Mucosa of descending colon (tissue), 3 donors: ENCODE results near the gene OR1C1. TPM values are rescaled to one million over a fixed set of nuclear protein-coding genes. Genes with fewer than 3 reads are reported as not detected.
"Not testable (repeated sequence)": the region's sequence is repeated elsewhere in the genome, so short reads cannot be mapped to it uniquely, and the experiment has no call there.

Experiments
- ATAC-seq: fragments of 200-7000 bp; cut with Tn5 transposase; one replicate; pipeline ENCODE4 v1.9.1; 2020; ENCODE audit warnings: mild to moderate bottlenecking, moderate library complexity
- DNase-seq, 3 donors: peaks; one replicate each; pipeline ENCODE4 v3.0.0-alpha.2; 2020
- H3K36me3 ChIP-seq: fragments of 200-600 bp; one replicate; pipeline ENCODE4 v1.8.0; 2021; ENCODE audit warnings: low read depth, mild to moderate bottlenecking
- H3K4me1 ChIP-seq: fragments of 200-600 bp; one replicate; pipeline ENCODE4 v1.8.0; 2021; ENCODE audit warnings: low read depth, mild to moderate bottlenecking
- H3K4me3 ChIP-seq: fragments of 200-600 bp; one replicate; pipeline ENCODE4 v1.8.0; 2021; ENCODE audit warnings: mild to moderate bottlenecking
- H3K9me3 ChIP-seq: fragments of 200-600 bp; one replicate; pipeline ENCODE4 v1.8.0; 2021; ENCODE audit warnings: mild to moderate bottlenecking
- CTCF ChIP-seq: fragments of 200-600 bp; IDR thresholded peaks from one replicate; pipeline ENCODE4 v1.8.0; 2022; ENCODE audit warnings: antibody characterized with exemption, mild to moderate bottlenecking
- intact Hi-C, 2 donors: fragments of 100-400 bp; cut with DNase I in 1 of 2; cut with micrococcal nuclease in 1 of 2; formaldehyde crosslinking; loops; one replicate each; pipeline versions ENCODE4 v1.11.0 to v1.11.1; 2022; cut with DNase I, micrococcal nuclease
- total RNA-seq, 3 donors: library from RNA; stranded (reverse); fragmentation: NEBNext Ultra II Directional in 2 of 3; extraction: Animal tissue kit (Norgen Biotek cat#: 25700) in 2 of 3; gene quantifications; one replicate each; pipeline versions ENCODE4 v1.2.1 to v1.2.4, GENCODE V29; 2021 to 2023
- donor health status: DM: no; HTN: no; CAD: no; lungs with moderate emphysema.
- donor health status: DM: no; HTN: no; CAD: no.
- donor health status: DM: no; HTN: yes; CAD: no.

Gene OR1C1
- total RNA-seq, 3 donors from 2014 or later = not detected

GRCh38 chr1:247721222-247721621, 39.1 kb downstream of the OR1C1 start:
- no peak overlapping the region for H3K4me3 ChIP-seq
- TF ChIP-seq CTCF = no peak
- no peaks in the 10 kb centered on the region for H3K36me3 ChIP-seq
- DNase-seq = no peak
- no peaks in the 10 kb centered on the region for H3K4me1 ChIP-seq
- no peak for ATAC-seq
- peaks cover 5% of the 10 kb centered on the region for H3K9me3 ChIP-seq
- intact Hi-C loops = no loop called here

GRCh38 chr1:247716546-247716945, 43.8 kb downstream of the OR1C1 start, which contains the start of gene OR6F1:
Gene OR6F1, minus strand, starts transcription at chr1:247716646. Its CDS starts 3,891 bp downstream, at chr1:247712755.
- ATAC-seq = no peak
- no peak for TF ChIP-seq CTCF
- no peaks in the 10 kb centered on the region for H3K36me3 ChIP-seq
- H3K4me3 ChIP-seq = no peak within 1 kb of the TSS
- intact Hi-C loops = no loop called here
- H3K9me3 ChIP-seq = peaks cover 5% of the 10 kb centered on the region
- DNase-seq = no peak
- no peaks in the 10 kb centered on the region for H3K4me1 ChIP-seq

- intact Hi-C loops = no loop called here
- H3K36me3 ChIP-seq = no peaks in the 10 kb centered on the region
- no peak for ATAC-seq
- H3K9me3 ChIP-seq = no peaks in the 10 kb centered on the region
- no peak for DNase-seq
- no peak for TF ChIP-seq CTCF
- H3K4me1 ChIP-seq = no peaks in the 10 kb centered on the region
- H3K4me3 ChIP-seq = no peak overlapping the region
Measured at GRCh38 chr1:247713753-247714152, 46.6 kb downstream of the OR1C1 start.

- ATAC-seq, DNase-seq, H3K36me3 ChIP-seq, H3K4me1 ChIP-seq, H3K4me3 ChIP-seq, H3K9me3 ChIP-seq, intact Hi-C loops: not testable (repeated sequence)
Measured at GRCh38 chr1:247710681-247711080, 49.7 kb downstream of the OR1C1 start.

Other genes starting within 250 kb of the OR1C1 start
- gene OR2C3, start 224.1 kb downstream of the OR1C1 start, total RNA-seq = not detected
- 1 to 10 TPM in 1 of 3 donors, under 1 TPM in 2; 0.32 to 1.3 (median 0.89) TPM for gene GCSAML, start 211.4 kb downstream of the OR1C1 start, total RNA-seq
- gene OR2G2, start 172.2 kb downstream of the OR1C1 start, total RNA-seq = not detected
- not detected for gene OR2G3, start 155.0 kb downstream of the OR1C1 start, total RNA-seq
- gene OR13G1, start 80.8 kb downstream of the OR1C1 start, total RNA-seq = not detected
- not detected for gene OR6F1, start 43.9 kb downstream of the OR1C1 start, total RNA-seq
- under 1 TPM in 1 of 3 donors, not detected in 2; 0.32 TPM for gene OR14K1, start 21.9 kb downstream of the OR1C1 start, total RNA-seq
- gene OR14A2, start 12.4 kb downstream of the OR1C1 start, total RNA-seq = not detected
- gene OR14A16, start 63.6 kb upstream of the OR1C1 start, total RNA-seq = not detected
- not detected for gene OR11L1, start 81.3 kb upstream of the OR1C1 start, total RNA-seq
- 1 to 10 TPM; 1.2 to 2.5 (median 1.5) TPM for gene TRIM58, start 96.6 kb upstream of the OR1C1 start, total RNA-seq
- 1 to 10 TPM in 1 of 3 donors, under 1 TPM in 2; 0.52 to 1.2 (median 0.53) TPM for gene OR2W3, start 135.0 kb upstream of the OR1C1 start, total RNA-seq
- not detected for gene OR2T8, start 159.7 kb upstream of the OR1C1 start, total RNA-seq
- gene OR2AJ1, start 164.3 kb upstream of the OR1C1 start, total RNA-seq = not detected
- gene OR2L8, start 188.3 kb upstream of the OR1C1 start, total RNA-seq = not detected
- not detected for gene OR2AK2, start 204.7 kb upstream of the OR1C1 start, total RNA-seq